ENCODE measurements around the gene SYDE2. TPM values are rescaled to one million over a fixed set of nuclear protein-coding genes. Genes with fewer than 3 reads are reported as not detected.
A peak's percentile ranks its signal among the peaks of the same experiment; 100 is the strongest.
"Not testable (repeated sequence)": the region's sequence is repeated elsewhere in the genome, so short reads cannot be mapped to it uniquely, and the experiment has no call there.

SYDE2 gene
- total and polyA plus RNA-seq, 4 experiments from 2014 or later: 2.3 to 5.2 (median 3.6) TPM

DNA sequence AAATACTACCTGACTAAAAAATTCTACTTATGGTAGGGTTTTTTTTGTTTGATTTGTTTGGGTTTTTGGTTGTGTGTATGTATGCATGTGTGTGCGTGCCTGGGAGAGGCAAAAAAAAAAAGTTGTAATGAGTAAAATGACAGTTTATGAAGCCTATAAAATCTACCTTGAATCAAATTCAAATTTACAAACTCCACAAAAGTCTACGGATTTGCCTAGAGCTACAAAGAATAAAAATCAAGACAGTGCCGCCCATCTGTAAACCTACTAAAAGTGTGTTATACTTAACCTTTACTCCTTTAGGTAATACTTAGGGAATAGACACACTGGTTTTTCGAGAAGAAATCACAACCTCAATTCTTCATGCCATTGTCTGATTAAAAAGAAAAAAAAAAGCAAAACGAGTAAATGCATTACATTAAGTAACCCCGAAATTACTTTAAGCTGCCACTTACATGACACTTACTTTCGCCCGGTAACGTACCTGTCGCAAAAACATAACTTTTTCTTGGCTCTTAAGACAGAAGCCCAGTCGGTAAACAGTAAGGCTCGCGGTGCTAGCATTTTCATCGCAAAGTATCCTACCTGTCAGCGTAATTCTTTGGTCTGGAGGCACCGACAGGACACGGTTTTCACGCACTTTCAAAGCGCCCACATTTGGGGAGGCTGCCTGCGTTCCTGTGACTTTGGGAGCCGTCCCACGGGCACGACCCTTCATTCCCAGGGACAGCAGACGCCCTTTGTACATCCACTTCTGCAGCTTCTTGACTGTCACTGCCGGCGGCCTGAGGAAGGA lies 951 bp downstream of the SYDE2 start:
- peaks cover 27% of the 10 kb centered on the region for H3K4me1 ChIP-seq (ENCODE audit: insufficient read depth, low read length)
- Mint-ChIP-seq H3K36me3 (peaks cover 0 to 4% of the 10 kb centered on the region in 2 donors), H3K4me1 (peaks cover 20 to 42% (median 27%) of the 10 kb centered on the region in 4 donors), H3K27ac (peak overlapping the region; percentile 10 to 89 (median 69)), H3K27me3 (peaks cover 2 to 3% of the 10 kb centered on the region in 2 donors), H3K4me3 (peak overlapping the region; percentile 83 to 91 (median 88)), H3K9me3 (no peaks in the 10 kb centered on the region)
- peak overlapping the region; percentile 82 for H3K27ac ChIP-seq (ENCODE audit: low read depth, low read length)
- ChIA-PET CTCF (ENCODE audit: partially characterized antibody) (interaction anchor here (0.6 to 2.2 kb wide), 6 partner anchors 40 to 276 kb away, joined by 3 to 7 read pairs (median 4); partner anchors contain the start of gene C1orf52), POLR2A (ENCODE audit: partially characterized antibody) (interaction anchor here (0.6 to 3.3 kb wide), 9 partner anchors 8 to 508 kb away, joined by 3 to 41 read pairs (median 5); partner anchors contain the start of genes BCL10, C1orf52 and ZNHIT6)
- DNase-seq: peak in 1 of 5 donors; percentile 24
- H3K9me3 ChIP-seq (ENCODE audit: control insufficient read depth in 1 of 2, low read length in 2 of 2): no peaks in the 10 kb centered on the region
- no peaks in the 10 kb centered on the region for H3K36me3 ChIP-seq (ENCODE audit: insufficient read depth, low read length)
- intact Hi-C loops (cut with micrococcal nuclease): loop anchor here (2.0 to 10.0 kb wide), 3 partner anchors 91 to 1715 kb away; partner anchors contain the start of genes HS2ST1, MCOLN2 and SELENOF
- H3K27me3 ChIP-seq (ENCODE audit: insufficient read depth, low read length): no peaks in the 10 kb centered on the region
- H3K4me3 ChIP-seq (ENCODE audit: low read length in 2 of 2): peak overlapping the region; percentile 72 to 73

DNA sequence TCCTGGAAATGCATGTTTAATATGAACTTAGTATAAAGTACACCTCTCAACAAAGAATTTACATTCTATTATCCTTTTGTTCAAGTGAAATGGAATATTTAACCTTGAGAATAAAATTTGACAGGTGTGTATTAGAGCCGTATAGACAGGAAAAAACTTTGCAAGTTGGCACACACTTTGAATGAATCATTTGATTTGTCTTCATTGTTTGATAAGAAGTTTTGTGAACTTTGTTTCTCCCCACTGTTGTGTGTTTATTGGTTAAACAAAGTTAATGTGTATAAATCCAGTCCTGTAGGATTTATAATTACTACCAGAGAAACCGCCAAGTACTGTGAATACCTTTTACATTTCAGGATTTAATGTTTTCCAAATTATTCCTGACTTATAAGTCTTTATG lies 2.0 kb downstream of the SYDE2 start:
- peaks cover 20 to 42% (median 27%) of the 10 kb centered on the region in 4 donors for H3K4me1 Mint-ChIP-seq
- POLR2A ChIA-PET (ENCODE audit: partially characterized antibody): interaction anchor here (1.2 kb wide), 1 partner anchor 9 kb away, joined by 3 read pairs; no protein-coding TSS in a partner anchor
- Histone ChIP-seq H3K9me3 (ENCODE audit: control insufficient read depth in 1 of 2, low read length in 2 of 2) (no peaks in the 10 kb centered on the region), H3K36me3 (ENCODE audit: insufficient read depth, low read length) (no peaks in the 10 kb centered on the region), H3K4me3 (ENCODE audit: low read length in 2 of 2) (no peak overlapping the region), H3K27ac (ENCODE audit: low read depth, low read length) (no peak overlapping the region), H3K27me3 (ENCODE audit: insufficient read depth, low read length) (no peaks in the 10 kb centered on the region), H3K4me1 (ENCODE audit: insufficient read depth, low read length) (peaks cover 27% of the 10 kb centered on the region)
- H3K4me3 Mint-ChIP-seq: peak overlapping the region in 6 of 8 donors; percentile 26 to 83 (median 48)
- CTCF ChIA-PET (ENCODE audit: partially characterized antibody): interaction anchor here (0.9 to 2.2 kb wide), 2 partner anchors 61 to 254 kb away, joined by 3 to 7 read pairs; partner anchors contain the start of gene C1orf52
- DNase-seq: no peak
- no peaks in the 10 kb centered on the region for H3K27me3 Mint-ChIP-seq
- H3K36me3 Mint-ChIP-seq: peaks cover 0 to 4% of the 10 kb centered on the region in 2 donors
- no peaks in the 10 kb centered on the region for H3K9me3 Mint-ChIP-seq
- intact Hi-C loops (cut with micrococcal nuclease): no loop called here
- H3K27ac Mint-ChIP-seq: peak overlapping the region in 1 of 7 donors; percentile 87

DNA sequence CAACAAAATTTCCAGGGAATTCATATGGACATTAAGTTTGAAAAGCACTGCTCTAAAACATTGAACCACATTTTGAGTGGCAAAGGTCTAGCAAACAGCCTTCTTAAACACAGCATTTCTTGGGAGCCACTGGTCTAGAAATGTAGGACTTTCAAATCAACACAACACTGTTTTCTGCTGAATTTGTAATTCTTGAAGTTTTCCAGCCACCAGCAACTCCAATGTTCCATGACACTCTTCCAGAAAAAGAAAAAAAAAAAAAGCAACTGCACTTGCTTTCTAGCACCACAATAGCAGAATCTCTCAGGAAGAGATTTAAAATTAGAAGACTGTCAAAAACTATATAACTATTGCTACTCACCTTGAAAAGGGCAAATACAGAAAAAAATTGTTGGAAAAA lies 4.5 kb downstream of the SYDE2 start:
- intact Hi-C loops (cut with micrococcal nuclease): no loop called here
- H3K27ac ChIP-seq (ENCODE audit: low read depth, low read length): no peak overlapping the region
- H3K27me3 Mint-ChIP-seq: no peaks in the 10 kb centered on the region
- peaks cover 15 to 34% (median 20%) of the 10 kb centered on the region in 4 donors for H3K4me1 Mint-ChIP-seq
- no peaks in the 10 kb centered on the region for H3K36me3 ChIP-seq (ENCODE audit: insufficient read depth, low read length)
- H3K4me3 ChIP-seq (ENCODE audit: low read length in 2 of 2): no peak overlapping the region
- no peak for DNase-seq
- H3K9me3 ChIP-seq (ENCODE audit: control insufficient read depth in 1 of 2, low read length in 2 of 2): no peaks in the 10 kb centered on the region
- no peaks in the 10 kb centered on the region for H3K36me3 Mint-ChIP-seq
- POLR2A ChIA-PET (ENCODE audit: partially characterized antibody): no interaction called here
- CTCF ChIA-PET (ENCODE audit: partially characterized antibody): no interaction called here
- H3K9me3 Mint-ChIP-seq: no peaks in the 10 kb centered on the region
- no peak overlapping the region for H3K4me3 Mint-ChIP-seq
- no peaks in the 10 kb centered on the region for H3K27me3 ChIP-seq (ENCODE audit: insufficient read depth, low read length)
- no peak overlapping the region for H3K27ac Mint-ChIP-seq
- peaks cover 17% of the 10 kb centered on the region for H3K4me1 ChIP-seq (ENCODE audit: insufficient read depth, low read length)

GRCh38 chr1:85195703-85196102 lies 5.1 kb downstream of the SYDE2 start:
- ChIA-PET CTCF (ENCODE audit: partially characterized antibody) (no interaction called here), POLR2A (ENCODE audit: partially characterized antibody) (no interaction called here)
- H3K4me3 ChIP-seq (ENCODE audit: low read length in 2 of 2): no peak overlapping the region
- H3K27me3 Mint-ChIP-seq: no peaks in the 10 kb centered on the region
- no peaks in the 10 kb centered on the region for H3K9me3 ChIP-seq (ENCODE audit: control insufficient read depth in 1 of 2, low read length in 2 of 2)
- H3K4me1 Mint-ChIP-seq: peaks cover 15 to 34% (median 20%) of the 10 kb centered on the region in 4 donors
- no peaks in the 10 kb centered on the region for H3K36me3 ChIP-seq (ENCODE audit: insufficient read depth, low read length)
- peaks cover 17% of the 10 kb centered on the region for H3K4me1 ChIP-seq (ENCODE audit: insufficient read depth, low read length)
- no peak for DNase-seq
- no peak overlapping the region for H3K27ac ChIP-seq (ENCODE audit: low read depth, low read length)
- no peak overlapping the region for H3K4me3 Mint-ChIP-seq
- H3K36me3 Mint-ChIP-seq: no peaks in the 10 kb centered on the region
- intact Hi-C loops (cut with micrococcal nuclease): no loop called here
- H3K27me3 ChIP-seq (ENCODE audit: insufficient read depth, low read length): no peaks in the 10 kb centered on the region
- H3K9me3 Mint-ChIP-seq: no peaks in the 10 kb centered on the region
- no peak overlapping the region for H3K27ac Mint-ChIP-seq

- H3K4me3 ChIP-seq (ENCODE audit: low read length in 2 of 2); H3K27me3 Mint-ChIP-seq; H3K4me3 Mint-ChIP-seq; H3K27ac Mint-ChIP-seq; H3K36me3 Mint-ChIP-seq; DNase-seq; H3K4me1 ChIP-seq (ENCODE audit: insufficient read depth, low read length); H3K27me3 ChIP-seq (ENCODE audit: insufficient read depth, low read length); H3K9me3 Mint-ChIP-seq; H3K9me3 ChIP-seq (ENCODE audit: control insufficient read depth in 1 of 2, low read length in 2 of 2); intact Hi-C loops (cut with micrococcal nuclease); H3K27ac ChIP-seq (ENCODE audit: low read depth, low read length); H3K36me3 ChIP-seq (ENCODE audit: insufficient read depth, low read length): not testable (repeated sequence)
- CTCF ChIA-PET (ENCODE audit: partially characterized antibody): interaction anchor here (1.4 kb wide), 1 partner anchor 62 kb away, joined by 3 read pairs; no protein-coding TSS in a partner anchor
- POLR2A ChIA-PET (ENCODE audit: partially characterized antibody): interaction anchor here (1.0 kb wide), 1 partner anchor 8 kb away, joined by 7 read pairs; the partner anchor contains the start of gene SYDE2
- peaks cover 0 to 12% (median 4%) of the 10 kb centered on the region in 4 donors for H3K4me1 Mint-ChIP-seq
These were observed 8.7 kb downstream of the SYDE2 start for GRCh38 chr1:85192129-85192528.

DNA sequence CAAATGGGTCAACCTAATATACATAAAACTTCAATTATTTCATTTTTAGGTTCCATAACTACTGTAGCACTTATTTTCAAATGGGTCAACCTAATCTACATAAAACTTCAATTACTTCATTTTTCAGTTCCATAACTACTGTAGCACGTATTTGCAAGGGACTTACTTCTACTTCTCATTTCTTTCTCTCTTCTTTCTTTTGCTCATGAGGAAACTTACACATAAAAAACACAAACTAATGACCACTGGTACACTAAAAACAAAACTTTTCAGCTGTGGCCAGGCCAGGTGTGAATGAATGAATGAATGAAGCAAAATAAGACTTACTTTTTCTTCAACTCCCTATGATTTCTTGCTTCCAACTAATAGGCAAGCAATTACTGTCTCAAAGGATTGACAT lies 11.7 kb downstream of the SYDE2 start:
- intact Hi-C loops (cut with micrococcal nuclease): no loop called here
- no peaks in the 10 kb centered on the region for H3K36me3 ChIP-seq (ENCODE audit: insufficient read depth, low read length)
- H3K27me3 ChIP-seq (ENCODE audit: insufficient read depth, low read length): no peaks in the 10 kb centered on the region
- H3K9me3 Mint-ChIP-seq: peaks cover 0 to 6% (median 0%) of the 10 kb centered on the region in 8 donors
- ChIA-PET CTCF (ENCODE audit: partially characterized antibody) (no interaction called here), POLR2A (ENCODE audit: partially characterized antibody) (interaction anchor here (1.0 kb wide), 1 partner anchor 9 kb away, joined by 3 read pairs; no protein-coding TSS in a partner anchor)
- peaks cover 0 to 6% (median under 1%) of the 10 kb centered on the region in 4 donors for H3K4me1 Mint-ChIP-seq
- H3K4me1 ChIP-seq (ENCODE audit: insufficient read depth, low read length): no peaks in the 10 kb centered on the region
- H3K9me3 ChIP-seq (ENCODE audit: control insufficient read depth in 1 of 2, low read length in 2 of 2): no peaks in the 10 kb centered on the region
- no peaks in the 10 kb centered on the region for H3K27me3 Mint-ChIP-seq
- no peak overlapping the region for H3K4me3 Mint-ChIP-seq
- peaks cover 3 to 7% of the 10 kb centered on the region in 2 donors for H3K36me3 Mint-ChIP-seq
- DNase-seq: no peak
- no peak overlapping the region for H3K27ac ChIP-seq (ENCODE audit: low read depth, low read length)
- H3K27ac Mint-ChIP-seq: no peak overlapping the region
- no peak overlapping the region for H3K4me3 ChIP-seq (ENCODE audit: low read length in 2 of 2)

GRCh38 chr1:85188530-85188929 lies 12.3 kb downstream of the SYDE2 start:
- CTCF ChIA-PET (ENCODE audit: partially characterized antibody): no interaction called here
- no peak for DNase-seq
- Histone ChIP-seq H3K4me1 (ENCODE audit: insufficient read depth, low read length) (no peaks in the 10 kb centered on the region), H3K27ac (ENCODE audit: low read depth, low read length) (no peak overlapping the region), H3K27me3 (ENCODE audit: insufficient read depth, low read length) (no peaks in the 10 kb centered on the region), H3K4me3 (ENCODE audit: low read length in 2 of 2) (no peak overlapping the region), H3K36me3 (ENCODE audit: insufficient read depth, low read length) (no peaks in the 10 kb centered on the region), H3K9me3 (ENCODE audit: control insufficient read depth in 1 of 2, low read length in 2 of 2) (no peaks in the 10 kb centered on the region)
- Mint-ChIP-seq H3K27me3 (no peaks in the 10 kb centered on the region), H3K27ac (no peak overlapping the region), H3K9me3 (peaks cover 0 to 6% (median 0%) of the 10 kb centered on the region in 8 donors), H3K36me3 (peaks cover 3 to 7% of the 10 kb centered on the region in 2 donors), H3K4me1 (peaks cover 0 to 6% (median under 1%) of the 10 kb centered on the region in 4 donors), H3K4me3 (no peak overlapping the region)
- POLR2A ChIA-PET (ENCODE audit: partially characterized antibody): no interaction called here
- intact Hi-C loops (cut with micrococcal nuclease): no loop called here
